NCI-H510A treated with DMSO at 0.1 percent for 48 hours (cell line): ENCODE measurements around the gene MRAS.

Source experiments
- DNase-seq: peaks from one replicate; lab custom pipeline; 2025; lab: John Stamatoyannopoulos, UW

Gene MRAS

GRCh38 chr3:138340511-138340910, 7.9 kb upstream of the MRAS start:
- DNase-seq: no peak

- DNase-seq: no peak
These were observed 3.6 kb upstream of the MRAS start for GRCh38 chr3:138344754-138345153.

DNA sequence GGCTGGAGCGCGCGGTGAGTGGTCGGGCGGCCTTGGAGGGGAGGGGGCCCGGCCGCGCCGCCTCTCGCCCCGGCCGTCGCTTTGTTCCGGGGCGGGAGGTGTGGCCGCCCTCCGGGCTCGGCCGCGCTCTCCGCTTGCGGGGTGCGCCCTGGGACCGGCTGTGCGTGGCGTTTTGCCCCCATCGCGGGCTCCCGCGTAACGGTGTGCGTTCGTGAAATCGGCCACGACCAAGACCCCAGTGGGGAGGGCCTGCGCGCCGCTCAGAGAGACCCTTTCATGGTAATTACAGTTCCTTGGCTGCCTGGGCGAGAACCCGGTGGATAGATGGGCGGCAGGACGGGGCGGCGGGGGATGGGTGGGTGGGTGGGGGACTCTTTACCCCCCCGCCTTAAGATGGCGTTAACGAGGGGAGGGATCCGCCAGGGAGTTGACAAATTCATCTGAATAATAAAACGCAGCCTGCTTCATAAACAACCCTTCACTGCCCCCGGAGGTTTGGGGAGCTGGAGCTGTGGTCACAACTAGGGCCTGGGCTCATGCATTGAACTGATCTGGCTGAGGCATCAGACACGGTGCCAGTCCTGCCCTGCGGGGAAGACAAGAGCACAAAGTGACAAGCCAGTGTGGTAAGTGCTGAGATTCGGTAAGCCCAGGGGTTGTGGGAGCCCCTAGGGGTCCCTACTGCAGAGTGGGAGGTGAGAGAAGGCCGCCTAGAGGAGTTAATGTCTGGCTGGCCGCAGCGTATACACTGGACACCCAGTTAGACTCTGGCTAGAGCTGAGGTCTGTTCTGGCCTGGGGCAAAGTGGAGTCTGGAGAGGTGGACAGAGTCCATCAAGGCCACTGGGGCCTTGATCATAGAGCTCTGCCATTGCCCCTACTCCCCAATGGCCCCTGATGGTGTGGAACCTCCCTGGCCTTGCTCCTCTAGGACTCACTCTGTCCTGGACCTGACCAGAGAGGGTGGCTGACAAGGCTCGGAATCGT, 668 bp downstream of the MRAS start:
- DNase-seq: no peak

- no peak for DNase-seq
These were observed 1.7 kb downstream of the MRAS start for GRCh38 chr3:138349926-138350665.

DNA sequence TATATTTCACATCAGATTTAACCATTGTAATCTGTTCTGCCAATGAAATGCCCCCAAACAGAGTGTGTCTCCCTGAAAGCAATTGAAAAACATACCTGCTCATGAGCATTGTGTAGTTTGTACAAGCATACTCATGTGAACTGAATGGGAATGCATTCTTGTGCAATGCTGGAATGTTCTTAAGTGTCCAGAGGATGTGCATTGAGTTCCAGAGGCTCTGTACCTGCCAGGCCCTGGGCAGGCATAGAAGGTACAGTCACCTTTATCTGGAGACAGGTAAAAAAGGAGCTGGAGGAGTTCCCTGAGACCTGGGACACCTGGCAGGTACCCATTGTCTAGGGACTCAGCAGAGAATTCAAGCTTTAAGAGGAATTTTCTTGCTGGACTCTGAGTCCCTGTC, 2.8 kb downstream of the MRAS start:
- no peak for DNase-seq

DNA sequence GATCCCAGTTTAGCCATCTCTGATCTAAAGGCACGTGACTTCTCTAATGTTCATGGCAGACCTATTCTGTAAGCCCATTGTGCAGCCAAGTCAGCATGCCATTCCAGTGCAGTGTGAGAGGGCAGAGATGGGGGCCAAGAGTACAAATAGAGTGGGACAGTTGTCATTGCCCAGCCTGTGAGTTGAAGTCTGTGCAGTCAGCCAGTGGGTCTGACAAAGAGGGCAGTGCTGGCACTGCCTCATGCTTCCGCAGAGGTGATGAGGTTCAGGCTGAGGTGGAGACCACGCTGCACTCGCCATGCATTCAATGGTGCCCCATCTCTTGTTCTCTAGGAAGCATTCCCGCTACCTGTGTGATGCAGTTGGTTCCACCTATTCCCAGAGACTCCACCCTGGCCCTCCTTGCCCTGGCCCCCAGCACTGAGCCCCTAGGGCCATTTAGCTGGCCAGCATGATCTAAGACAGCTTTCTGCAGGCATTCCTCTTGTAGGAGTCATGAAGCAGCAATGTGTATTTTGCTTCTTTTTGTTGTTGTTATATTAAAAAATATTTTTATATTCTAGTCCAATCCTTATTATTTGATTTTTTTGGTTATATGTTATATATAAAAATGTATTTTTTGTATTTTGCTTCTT, 3.7 kb downstream of the MRAS start:
- no peak for DNase-seq

- no peak for DNase-seq
These were observed 6.0 kb downstream of the MRAS start for GRCh38 chr3:138354376-138354775.

- no peak for DNase-seq
These were observed 6.7 kb downstream of the MRAS start for GRCh38 chr3:138355071-138355470.

DNA sequence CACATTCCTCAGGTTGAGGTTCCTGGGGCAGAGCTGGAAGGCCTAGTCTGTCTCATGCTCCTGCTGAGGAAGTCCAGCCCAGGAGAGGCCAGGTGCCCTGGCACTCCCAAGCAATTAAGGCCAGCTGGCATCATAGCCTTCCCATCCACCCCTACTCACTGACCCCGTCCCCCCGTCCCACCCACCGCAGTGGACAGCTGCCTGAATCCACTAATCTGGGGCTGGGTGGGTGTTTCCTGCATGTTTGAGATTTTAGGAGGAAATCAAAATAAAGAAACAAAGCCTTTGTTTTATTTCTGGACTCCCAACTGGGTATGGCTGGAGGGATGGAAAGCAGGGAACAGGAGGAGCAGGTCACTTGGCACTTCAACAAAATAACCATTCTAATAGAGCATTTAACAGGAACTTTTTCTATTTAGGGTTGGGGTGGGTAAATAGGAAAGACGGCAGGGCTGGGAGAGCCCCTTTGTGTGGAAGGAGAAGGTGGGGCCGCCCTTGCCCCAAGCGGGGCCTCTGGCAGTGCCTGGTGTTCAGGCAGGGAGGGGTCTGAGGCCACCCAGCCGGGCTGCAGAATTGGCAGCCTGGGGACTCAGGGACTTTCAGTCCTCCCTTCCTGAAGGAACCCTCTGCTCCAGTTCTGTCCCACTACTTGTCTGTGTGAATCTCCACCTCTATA, 8.5 kb downstream of the MRAS start:
- no peak for DNase-seq

DNA sequence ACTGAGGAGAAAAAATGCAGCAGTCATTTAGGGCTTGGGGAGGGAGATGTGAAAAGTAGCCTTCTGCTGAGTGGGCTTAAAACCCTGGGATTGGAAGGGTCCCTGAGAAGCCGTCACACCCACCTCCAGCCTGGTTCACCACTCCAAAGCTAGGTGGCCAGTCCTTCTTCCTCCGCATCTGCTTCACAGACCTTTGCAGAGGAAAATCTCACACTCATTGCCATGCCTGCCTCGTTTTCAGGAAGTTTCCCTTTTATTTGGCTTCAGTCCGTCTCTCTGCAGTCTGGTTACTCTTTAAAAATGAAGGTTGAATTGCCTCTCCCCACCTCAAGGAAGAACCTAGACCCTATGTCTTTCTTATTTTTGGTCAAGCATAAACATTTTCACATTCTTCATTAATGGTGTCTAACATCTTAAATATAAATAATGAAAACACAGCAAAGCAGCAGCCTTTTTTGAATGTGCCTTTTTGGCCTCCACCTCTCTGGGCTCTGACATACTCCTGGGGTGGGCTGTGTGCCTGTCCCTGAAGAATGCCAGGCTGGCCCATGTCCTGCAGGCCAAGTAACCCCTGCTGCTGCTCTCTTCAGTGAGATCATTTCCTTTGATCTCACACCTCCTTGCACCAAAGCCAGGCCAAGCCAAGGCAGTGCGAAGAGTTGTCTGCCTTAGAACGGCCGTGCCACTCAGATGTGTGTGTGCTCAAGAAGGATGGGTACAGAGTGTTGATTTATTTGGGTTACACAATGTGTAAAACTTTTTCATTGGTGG, 11.0 kb downstream of the MRAS start:
- no peak for DNase-seq

DNA sequence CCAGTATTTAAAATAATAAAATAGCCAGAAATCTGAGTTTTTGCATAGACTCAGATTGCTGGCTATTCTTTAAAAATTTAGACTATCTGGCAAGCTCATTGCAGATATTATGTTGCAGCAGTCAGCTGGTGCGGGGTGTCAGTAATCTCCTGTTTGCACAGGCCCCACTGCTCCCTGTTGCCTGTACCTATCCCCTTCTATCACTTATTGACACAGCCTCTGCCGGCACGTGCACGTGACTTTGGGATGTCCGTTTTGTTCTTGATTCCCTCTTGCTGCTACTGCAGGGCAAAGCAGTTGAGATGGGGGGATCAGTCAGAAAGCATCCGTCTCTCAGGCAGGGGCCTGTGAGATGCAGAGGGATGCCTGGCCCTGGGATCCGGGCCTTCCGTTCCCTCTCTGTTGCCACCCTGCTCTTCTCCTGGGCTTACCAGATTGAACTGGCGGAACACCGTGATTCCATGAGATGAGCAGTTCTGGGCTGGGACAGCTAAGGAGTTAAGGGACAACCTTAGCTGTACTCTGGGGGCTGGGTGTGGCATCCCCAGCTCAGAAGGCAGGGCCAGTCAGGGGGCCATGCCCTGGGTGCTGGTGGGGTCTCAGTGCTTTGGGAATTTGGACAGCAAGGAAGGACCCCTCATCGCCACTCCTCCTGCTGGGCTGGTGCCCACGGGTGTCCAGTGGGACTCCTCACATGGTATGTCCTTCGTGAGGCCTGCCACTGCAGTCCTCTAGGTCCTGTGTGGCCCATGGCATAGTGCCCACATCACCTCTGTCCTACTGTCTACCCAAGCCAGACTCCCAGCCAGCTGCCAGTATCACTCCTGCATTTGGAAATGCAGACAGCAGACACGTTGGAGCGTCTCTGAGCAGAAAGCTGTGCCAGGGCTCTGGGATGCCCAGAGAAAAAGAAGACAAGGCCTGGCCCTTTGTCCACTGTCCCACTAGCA, 11.8 kb downstream of the MRAS start:
- DNase-seq: no peak

DNA sequence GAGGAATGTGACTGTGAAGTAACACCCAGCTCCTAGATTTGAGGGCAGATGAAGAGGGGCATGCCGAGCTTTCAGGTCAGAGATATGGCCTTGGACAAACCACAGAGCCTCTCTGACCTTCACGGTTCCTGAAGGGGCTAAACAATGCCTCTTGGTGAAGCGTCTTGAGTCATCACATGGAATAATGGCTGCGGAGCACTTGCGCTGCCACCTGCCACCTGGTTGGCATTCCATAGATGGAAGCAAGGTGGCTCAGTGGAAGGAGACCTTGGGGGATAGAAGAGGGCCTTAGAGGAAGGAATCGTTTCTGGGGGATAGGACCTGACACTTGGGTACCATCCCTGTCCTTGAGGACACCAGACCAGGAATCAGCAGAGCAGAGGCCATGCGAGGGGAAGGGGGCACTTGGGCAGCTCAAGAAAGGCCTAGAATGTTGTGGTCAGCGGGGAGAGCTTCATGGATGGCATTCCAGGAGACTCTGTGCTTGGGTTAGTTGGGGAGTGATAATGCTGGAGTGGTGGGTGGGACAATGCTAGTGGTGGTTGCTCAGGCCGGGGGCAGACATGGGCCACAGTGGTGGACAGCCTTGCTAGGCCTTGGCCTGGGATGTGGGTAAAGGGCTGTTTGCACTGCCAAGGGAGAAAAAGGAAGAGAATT, 12.6 kb downstream of the MRAS start:
- DNase-seq: no peak

- no peak for DNase-seq
These were observed 13.2 kb downstream of the MRAS start for GRCh38 chr3:138361561-138361971.

DNA sequence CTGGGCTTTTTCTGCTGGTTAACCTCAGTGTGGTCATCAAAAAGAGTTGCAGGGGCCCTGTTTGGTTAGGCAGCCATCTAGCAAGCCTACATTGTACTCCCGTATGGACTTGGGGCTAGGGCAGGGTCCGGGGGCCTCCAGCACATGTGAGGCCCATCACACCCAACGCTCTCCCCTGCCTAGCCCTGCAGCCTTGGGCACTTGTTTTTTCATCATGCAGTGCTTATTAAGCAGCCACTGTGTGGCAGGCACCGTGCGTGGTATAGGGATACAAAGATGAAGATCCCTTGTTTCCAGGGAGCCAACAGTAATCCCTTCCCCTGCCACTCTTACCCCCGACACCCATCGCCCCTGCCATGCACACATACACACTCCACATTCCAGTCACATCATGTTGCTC, 14.2 kb downstream of the MRAS start:
- no peak for DNase-seq

- DNase-seq: no peak
These were observed 14.9 kb downstream of the MRAS start for GRCh38 chr3:138363322-138363721.

DNA sequence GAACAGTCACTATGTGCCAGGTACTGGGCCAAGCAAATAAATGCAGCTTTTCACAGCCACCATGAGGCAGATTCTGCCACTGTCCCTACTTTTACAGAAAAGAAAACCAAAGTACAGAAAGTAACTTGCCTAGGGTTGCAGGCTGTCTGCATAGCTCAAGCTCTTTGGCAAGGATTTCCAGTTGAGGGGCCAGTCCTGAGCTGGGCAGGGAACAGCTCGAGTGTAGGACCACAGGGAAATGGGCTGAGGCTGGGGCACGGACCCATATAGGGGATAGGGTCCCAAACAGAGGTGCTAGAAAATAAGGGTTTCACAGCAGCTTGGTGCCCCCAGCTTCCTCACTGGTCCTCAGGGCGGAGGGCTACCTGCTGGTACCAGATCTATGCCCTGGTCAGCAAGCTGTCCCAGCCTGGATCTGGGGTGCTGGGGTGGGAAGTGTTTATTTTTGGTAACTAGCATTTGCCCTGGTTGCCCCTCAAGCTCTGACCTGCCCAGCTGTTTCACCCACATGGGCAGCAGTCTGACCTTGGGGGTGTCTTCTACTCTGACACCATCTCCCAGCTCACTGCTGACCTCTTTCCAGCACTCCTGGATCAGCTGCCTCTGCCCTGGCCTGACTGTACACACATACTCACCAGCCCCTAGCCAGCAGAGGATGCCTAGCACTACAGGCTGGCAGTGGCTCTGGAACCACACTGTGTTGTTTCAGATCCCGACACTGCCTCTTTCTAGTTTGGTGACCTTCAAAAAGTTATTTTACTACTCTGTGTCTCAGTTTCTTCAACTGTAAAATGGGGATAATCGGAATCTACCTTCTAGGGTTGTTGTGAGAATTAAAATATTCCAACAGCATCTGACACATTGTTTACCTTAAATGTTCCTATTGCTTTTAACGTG, 16.2 kb downstream of the MRAS start:
- DNase-seq: no peak

DNA sequence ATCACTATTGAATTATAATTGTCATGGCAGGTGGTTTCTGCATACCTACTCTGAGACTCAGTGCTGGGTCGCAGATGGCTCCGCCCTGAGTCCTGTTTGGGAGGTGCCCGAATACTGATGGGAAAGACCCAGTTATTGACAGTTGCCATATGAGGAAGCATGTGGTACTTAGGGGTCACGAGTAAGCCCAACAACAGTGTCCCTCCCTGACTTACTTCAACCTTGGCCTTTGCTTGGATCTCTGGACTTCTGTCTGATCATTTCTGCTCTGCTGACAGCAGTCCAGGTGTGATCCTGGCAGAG, 16.8 kb downstream of the MRAS start:
- no peak for DNase-seq

- DNase-seq: no peak
These were observed 17.8 kb downstream of the MRAS start for GRCh38 chr3:138366006-138366759.
